HG03558 (cell line): ENCODE measurements around the gene HOXA3.

Source experiments
- ATAC-seq: cut with Tn5 transposase; IDR thresholded peaks from one replicate; pipeline ENCODE4 v1.9.1; 2021; ENCODE audit warnings: moderate number of reproducible peaks; ENCODE audit not compliant: unreplicated experiment; ENCODE audit errors: extremely low read depth

Gene HOXA3

DNA sequence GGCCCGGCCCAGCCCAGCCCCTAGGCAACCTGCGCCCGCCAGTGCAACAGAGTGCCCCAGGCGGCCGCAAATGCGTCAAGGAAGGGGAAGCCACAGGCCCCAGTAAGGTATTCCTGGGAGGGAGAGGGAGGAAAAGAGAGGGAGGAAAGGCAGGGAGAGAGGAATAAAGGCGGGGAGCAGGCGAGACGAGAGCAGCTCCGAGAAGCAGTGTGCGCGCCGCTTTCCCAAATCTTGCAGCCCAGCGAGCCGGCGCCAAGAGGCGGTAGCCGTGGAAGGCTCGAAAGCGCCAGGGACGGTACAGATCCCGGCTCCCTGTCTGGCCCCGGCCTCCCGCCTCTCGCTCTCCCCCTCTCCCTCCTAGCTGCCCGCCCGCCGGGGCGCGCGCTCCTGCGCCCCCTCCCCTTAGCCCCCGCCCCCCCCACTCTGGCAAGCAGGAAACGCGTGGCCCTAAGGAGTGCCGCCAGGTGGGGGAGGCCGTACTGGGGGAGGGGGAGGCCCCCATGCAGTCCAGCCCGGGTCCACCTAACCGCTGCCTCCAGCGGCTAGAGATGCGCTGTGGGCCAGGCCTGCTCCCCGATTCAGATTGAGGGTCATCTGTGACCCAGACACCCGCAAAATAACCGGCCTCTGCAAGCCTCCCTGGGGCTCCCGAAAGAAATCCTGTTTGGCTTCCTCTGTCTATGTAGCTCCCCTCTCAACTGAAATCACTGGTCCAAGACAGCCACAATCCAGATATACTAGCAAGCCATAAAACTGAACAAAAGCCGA, 17.5 kb upstream of the HOXA3 start:
- ATAC-seq, result no peak

DNA sequence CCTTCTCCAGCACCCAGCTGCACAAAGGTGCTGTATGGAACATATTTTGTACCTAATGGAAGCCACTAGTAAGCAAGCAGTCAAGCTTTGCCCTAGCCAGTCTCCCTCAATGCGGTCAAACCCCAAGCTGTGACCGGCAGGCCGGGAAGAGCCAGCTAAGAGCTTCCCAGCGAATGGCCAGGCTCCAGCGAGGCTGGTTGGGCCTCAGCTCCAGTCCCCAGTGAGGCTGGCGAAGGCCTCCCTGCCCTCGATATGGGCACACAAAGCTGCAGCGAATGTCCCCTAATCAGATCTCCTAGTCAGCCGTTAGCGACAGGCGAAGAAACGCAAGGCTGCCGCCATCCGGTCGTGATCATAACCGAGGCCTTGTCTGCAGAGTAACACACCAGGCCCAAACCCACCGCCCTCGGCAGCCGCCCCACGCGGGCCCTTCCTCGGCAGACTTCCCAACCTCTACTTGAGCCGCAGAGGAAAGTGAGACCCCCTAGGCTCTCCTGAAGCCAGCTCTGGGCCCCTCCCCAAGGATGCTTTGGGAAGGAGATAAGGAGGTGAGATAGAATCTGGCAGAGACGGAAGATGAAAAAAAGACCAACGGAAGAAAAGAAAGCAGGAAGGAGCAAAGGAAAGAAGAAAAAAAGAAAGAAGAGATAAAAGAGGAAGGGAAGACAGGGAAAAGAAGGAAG, 16.0 kb upstream of the HOXA3 start:
- ATAC-seq, result no peak

DNA sequence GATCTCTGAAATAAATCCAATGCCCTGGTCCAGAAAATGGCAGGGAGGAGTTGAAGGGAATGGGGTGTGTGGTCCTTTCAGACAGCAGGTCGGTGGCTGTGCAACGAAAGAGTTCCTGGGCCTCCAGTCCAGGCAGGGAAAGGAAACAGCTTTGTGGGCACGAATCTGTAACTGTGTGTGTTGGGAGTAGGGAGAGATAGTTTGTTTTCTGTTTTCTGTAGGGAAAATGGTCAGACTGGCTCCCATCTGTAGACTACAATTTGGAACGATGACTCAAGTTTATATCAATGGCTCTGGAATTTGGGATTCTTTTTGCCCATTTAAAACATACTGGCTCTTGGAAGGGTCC, 15.5 kb upstream of the HOXA3 start:
- ATAC-seq, result no peak

DNA sequence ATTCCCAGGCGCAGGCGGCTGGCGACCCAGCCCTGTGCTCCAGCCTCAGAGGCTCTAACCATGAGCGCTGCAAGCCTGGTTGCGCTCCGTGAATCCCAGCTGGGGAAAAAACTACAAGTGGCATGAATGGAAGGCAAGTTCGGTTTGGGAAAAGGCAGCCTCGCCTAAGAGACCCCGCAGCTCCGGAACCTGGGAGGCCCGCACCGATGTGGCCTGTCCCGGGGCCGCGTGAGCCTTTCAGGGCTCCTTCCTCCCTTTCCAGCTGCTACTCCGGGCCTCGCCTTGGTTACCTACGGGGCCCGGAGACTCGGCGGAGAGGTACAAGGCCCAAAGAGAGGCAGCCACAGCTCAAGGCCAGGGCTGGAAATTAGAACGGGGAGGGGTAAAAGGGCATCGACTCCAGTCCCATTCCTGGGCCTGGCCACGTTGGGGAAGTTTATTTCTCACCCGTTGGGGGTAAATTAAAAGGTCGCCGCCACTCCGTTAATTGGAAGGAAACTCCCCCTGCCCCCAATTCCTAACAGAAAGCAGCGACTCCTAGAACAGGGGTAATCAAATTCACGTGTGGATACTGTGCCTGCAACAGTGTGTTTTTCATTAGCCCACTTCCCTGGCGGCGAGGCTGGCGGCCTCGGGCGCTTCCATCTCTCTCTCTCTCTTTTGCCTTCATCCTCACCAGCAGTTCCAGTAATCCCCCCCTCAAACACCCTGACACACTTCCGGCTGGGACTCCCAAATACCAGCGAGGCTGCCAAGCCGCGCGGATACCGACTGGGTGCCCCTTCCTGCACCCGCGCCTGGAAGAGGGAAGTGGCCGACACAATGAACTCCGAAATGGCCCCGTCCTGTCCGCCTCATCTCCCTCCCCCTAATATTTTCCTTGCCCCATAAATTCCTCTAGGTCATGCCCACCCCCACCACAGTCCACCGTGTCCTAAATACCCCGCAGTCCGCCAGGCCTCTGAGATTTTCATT, 14.4 kb upstream of the HOXA3 start:
- no peak for ATAC-seq

DNA sequence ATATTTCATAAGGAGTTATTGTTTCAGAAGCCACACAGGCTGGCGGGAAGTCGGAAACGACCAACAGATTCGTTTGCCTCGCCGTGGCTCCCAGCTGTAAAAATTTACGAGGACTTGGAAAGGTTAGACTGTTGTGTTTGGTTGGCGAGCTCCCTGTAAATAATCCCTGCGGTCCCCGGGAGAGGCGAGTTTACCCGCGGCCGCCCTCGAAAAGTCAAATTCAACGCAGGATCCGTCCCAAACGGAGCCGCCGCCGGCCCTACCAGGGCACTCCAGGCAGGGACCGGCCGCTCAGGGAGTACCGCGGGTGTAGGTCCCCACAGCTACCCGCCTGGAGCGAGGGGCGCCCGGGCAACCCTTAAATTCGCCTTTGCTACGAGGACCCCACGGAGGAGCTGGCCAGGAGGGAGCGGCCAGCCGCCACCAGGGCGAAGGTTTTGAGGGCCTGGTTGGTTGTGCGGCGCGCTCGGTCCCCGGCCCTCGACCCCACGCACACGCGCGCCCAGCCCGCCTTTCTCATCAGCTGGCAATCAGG, 13.7 kb upstream of the HOXA3 start:
- no peak for ATAC-seq

DNA sequence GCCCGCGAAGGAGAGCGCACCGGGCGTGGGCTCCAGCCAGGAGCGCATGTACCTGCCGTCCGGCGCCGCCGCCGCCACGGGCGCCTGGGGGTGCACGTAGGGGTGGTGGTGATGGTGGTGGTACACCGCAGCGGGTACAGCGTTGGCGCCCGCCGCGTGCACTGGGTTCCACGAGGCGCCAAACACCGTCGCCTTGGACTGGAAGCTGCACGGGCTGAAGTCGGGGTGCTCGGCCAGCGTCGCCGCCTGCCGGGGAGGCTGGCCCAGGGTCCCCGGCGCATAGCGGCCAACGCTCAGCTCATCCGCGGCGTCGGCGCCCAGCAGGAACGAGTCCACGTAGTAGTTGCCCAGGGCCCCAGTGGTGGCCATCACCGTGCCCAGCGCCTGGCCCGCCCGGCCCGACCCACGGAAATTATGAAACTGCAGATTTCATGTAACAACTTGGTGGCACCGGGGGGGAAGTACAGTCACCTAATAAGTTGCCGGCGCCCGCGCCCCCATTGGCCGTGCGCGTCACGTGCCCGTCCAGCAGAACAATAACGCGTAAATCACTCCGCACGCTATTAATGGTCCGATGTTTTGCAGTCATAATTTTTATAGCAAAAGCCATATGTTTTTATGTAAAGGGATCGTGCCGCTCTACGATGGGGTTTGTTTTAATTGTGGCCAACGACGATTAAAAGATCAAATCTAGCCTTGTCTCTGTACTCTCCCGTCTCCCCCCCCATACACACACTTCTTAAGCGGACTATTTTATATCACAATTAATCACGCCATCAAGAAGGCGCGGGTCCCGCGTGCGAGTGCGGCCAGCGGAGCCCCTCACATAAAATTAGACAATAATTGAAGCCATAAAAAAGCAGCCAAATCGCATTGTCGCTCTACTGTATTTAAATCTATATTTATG, 13.0 kb upstream of the HOXA3 start, which contains the start of gene HOXA9:
Gene HOXA9 (minus strand): TSS at position 449 of the 907 bp plus-strand sequence. CDS start 80 bp downstream, at position 369.
- ATAC-seq, result no peak

DNA sequence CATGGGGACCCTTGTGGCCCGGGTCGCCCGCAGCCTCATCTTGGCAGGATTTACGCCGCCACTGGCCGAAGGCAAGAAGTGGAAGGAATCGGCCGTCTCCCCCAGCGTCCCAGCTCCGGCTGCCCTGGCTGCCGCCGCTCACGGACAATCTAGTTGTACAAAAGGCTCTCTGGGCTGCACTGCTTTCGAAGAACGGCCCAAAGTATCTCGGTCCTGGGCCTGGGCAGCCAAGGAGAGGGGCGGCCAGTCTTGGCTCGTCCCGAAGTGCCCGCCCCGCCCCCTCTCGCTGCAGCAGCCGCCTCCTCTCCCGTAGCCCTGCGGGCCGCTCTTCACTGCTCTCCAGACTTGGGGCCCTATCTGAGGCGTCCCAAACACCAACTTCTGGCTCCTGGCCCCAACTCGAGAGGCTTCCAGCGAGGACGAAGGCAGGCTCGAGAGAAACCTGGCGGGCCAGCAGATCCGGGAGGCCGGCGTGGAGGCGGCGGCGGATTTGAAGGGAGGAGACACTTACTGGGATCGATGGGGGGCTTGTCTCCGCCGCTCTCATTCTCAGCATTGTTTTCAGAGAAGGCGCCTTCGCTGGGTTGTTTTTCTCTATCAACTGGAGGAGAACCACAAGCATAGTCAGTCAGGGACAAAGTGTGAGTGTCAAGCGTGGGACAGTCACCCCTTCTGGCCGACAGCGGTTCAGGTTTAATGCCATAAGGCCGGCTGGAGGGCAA, 12.1 kb upstream of the HOXA3 start:
- no peak for ATAC-seq

DNA sequence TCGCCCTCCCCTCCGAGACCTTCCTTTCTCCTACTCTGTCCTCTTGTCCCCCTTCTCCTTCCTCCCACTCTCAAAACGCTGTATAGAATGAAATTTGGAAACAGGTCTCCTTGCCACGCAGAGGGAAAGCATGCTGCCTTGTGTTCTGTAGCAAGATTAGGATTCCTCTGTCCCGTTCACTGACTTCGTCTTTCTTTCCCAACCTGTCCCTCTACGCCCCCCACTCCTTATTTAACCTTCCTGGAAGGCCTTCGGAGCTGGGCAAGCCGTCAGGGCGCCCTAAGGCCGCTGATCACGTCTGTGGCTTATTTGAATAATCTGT, 11.6 kb upstream of the HOXA3 start:
- no peak for ATAC-seq

DNA sequence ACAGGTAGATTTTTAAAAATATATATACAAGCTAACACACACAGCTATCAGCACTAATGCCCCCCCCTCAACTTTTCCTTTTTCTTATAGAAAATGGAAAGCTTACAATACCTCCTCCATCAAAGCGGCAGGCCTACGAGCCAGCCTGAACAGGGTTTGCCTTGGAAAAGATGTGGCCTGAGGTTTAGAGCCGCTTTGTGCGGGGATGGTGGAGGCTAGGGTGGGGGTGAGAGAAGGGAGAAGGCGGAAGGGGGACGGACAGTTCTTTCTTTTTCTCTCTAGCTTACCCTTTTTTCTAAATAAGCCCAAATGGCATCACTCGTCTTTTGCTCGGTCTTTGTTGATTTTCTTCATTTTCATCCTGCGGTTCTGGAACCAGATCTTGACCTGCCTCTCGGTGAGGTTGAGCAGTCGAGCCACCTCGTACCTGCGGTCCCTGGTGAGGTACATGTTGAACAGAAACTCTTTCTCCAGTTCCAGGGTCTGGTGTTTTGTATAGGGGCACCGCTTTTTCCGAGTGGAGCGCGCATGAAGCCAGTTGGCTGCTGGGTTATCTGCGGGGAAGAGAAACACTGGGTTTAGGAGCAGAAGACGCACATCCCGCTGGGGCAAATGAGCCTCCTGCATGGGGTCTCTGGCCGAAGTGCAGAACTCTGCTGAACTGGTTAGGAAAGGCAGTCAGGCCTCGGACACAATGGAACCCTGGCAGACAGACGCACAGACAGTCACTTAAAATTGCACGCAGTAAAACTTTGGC, 11.1 kb upstream of the HOXA3 start:
- ATAC-seq, result no peak

DNA sequence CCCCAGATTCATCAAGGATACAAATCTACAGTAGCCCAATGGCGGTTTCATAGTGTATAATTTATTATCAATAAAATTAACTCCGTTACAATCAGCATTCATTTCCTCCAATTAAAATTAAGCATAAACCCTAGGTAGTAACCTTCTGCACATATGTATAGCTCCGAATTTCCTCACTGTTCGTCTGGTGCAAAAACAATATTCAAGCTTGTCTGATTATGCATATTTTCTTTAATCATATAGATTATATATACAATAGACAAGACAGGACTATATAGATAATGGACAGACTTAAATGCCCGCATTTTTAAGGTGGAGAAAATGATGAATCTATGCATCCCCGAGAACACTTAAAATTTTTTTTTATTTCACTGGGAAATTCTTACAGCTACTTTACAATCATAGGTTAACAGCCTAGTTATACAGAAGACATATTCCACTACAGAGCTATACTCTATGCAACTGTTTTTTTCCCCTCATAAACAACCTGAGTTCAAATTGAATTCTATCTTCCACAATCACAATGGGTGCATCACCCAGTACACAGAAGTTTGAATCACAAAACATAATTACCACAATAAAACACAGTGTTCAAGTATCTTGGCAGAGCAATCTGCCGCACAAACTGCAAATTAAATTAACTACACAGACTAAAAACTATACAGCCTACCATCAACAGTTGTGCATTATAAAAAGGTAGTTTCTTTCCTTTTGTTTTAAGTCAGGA, 10.3 kb upstream of the HOXA3 start:
- no peak for ATAC-seq

DNA sequence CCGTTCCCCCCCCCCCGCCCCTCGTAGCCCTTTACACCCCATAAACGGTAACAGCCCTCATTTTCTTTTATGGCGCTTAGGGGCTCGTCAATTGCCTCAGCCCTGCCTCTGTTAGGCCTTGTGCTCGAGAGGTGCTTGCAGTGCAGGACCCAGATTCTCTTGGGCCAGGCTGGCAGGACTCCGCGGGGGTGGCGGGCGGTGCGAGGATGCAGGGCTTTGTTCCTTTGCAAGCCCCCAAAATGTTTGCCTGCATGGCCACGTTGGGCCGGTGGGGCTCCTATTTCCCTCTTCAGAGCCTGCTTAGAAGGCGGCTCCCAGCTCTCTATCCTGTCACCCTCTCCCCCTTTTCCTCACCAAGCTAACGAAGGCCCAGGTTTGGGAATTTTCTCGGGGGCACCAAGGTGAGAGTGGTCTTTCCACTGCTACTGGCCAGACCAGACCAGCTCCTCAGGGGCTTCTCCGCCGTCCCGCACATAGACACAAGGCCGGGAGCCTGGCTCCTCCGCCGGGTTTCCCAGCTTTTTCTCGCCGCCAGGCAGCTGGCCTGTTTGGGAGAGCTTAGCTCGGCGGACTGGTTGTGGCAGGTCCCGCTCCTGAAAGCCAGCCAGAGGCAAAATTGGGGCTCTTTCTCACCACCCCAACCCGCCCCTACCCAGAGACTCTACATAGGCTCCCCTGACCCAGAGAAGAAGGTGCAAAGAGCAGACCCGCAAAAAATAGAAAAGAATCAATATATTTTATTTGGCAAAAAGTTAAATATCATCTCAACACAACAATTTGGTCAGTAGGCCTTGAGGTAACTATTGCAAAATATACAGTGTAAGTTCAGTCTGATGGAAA, 9.6 kb upstream of the HOXA3 start:
- no peak for ATAC-seq

DNA sequence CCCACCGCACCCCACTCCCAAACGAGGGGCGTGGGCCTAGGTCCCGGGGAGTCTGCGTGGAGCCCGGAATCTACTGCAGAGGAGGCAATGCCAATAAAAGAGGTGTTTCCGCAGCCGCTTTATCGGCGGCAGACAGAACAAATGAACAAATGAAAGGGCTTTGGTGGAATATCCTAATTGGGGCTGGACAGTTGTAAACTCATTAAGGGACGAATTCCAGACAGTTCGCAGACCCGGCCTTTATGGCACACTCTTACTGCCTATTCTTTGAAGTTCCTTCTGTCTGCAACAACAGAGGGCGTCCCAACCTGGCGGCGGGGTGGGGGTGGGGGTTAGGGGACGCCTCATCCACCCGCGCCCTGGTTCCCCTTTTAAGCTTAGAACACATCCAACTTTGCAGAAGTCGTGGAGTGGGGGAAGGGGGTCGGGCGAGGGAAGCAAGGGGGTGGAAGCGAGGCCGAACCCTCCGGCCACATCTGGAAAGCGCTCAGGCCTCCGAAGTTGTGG, 8.9 kb upstream of the HOXA3 start:
- ATAC-seq, result no peak

DNA sequence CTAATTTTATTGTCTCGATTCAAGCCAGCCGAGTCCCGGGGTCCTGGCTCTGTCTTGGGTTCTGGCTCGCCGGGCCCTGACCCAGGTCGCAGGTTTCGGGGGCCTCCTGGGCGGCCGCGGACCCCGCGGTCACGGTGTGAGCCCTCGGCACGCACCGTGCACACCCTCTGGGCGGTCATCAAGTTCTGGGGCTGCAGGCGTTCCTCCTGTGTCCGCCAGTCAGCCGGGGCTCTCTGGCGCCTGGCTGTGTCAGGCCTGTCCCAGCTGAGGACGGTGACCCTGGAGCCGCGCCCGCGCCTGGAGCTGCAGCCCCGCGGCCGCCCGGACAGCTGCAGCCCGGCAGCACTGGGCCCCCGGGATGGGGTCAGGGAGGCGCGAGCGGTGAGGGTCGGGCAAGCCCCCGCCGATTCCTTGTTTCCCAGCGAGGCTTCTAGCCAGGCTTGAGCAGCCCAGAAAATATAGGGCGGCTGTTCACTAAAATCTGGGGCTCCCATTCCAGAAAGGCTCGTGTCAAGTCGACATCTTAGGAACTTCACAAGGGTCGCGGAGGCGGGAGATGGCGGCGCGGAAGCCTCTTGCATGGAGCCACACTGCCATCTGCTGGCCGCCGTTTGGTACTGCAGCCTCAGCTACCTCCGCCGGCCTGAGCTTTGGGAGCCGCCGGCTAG, 8.3 kb upstream of the HOXA3 start:
- no peak for ATAC-seq

DNA sequence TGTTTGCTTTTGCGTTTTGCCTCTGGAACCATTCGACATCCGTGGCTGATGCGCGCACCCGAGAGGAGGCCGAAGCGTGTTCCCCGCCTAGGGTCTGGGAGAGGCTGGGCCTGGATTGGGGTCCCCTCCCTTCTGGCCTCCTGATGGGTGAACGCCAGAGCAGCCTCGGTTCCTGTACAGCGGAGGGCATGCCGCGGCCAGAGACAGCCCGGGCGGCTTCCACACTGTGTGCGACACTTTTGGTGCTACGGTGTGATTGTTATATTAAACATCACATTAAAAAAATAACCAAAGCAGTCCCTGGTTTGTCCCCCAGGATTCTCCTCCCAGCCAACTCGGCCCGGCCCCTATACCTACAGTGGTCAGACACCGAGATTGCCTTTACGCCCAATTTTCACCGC, 7.8 kb upstream of the HOXA3 start:
- no peak for ATAC-seq

DNA sequence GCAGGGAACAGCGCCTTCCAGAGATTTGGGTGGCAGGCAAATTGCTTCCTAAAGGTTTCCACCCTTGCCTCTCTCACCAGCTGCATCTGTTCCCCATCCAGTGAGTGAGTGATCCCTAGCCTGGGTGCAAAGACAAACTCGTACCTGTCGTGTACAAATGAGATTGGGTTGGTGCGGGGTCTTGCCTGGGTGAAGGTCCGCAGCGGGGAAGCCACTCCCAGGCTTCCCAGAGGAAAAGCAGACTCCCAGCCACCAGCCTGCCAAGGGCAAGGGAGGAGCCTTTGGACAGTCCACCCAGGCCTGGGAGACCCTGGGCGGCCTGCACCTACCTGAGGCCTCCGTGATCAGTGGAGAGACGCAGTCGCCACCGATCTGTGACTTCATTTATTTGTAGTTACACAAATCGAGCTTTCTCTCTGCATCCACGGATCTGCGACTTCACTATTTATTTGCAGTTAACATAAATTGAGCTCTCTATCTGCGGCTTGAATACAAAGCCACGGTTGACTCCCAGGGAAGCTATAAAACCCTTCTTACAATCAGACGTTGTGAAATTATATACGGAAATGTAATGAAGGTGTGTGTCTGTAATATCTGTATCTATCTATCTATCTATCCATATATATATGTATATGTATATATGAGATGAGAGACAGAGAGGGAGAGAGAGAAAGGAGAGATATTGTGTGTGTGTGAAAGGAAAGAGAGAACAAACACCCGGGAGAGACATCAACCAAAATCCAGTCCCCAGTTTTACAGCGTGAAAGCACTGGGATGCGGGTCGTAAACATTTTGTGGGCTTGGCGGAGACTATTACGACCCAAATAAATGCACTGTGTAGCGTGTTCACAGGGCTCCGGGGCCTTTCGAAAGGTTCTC, 7.1 kb upstream of the HOXA3 start:
- no peak for ATAC-seq
